Measurements from ENCODE around the gene EZR. TPM values are rescaled to one million over a fixed set of nuclear protein-coding genes. Genes with fewer than 3 reads are reported as not detected.

EZR gene
- total RNA-seq, 1 donor = 89.4 TPM

DNA sequence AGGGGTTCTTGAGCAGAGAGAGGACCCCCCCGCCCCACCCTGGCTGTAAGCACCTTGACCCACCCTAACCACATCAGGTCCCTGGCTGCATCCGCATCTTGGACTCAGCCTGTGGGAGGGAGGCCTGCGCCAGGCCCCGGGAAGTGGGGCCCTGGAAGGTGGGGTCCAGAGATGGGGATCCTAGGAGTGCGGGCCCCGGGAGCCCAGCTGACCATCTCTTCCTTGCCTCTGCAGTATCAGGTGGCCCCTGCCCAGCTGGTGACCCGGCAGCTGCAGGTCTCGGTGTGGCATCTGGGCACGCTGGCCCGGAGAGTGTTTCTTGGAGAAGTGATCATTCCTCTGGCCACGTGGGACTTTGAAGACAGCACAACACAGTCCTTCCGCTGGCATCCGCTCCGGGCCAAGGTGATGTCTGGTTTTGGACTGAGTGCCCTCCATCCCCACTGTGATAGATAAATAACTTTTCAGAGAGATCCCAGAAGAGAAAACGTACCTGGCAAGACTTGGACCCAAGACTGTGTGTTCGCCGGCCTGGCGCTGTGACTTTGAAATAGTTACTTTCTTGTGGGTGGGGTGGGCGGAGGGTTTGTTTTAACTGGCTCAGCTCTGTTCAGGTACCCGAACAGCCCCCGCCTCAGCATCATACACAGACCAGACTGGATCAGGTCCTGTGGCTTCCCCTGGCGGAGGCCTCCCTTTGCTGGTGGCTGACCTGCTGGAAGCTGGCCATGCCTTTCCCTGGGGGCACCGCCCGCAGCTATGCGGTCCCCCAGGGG lies 62.0 kb downstream of the EZR start:
- no peaks in the 10 kb centered on the region for H3K27me3 ChIP-seq (ENCODE audit: insufficient read depth, low read length)
- H2AFZ ChIP-seq (ENCODE audit: low read length) = no peak overlapping the region
- no peak overlapping the region for H3K4me2 ChIP-seq (ENCODE audit: insufficient read depth, low read length)
- no peaks in the 10 kb centered on the region for H3K9me3 ChIP-seq (ENCODE audit: low read depth, low read length)
- no peak overlapping the region for H3K4me3 ChIP-seq (ENCODE audit: insufficient read depth, low read length)
- H3K27ac ChIP-seq (ENCODE audit: low read depth, low read length) = no peak overlapping the region
- H4K20me1 ChIP-seq (ENCODE audit: insufficient read depth, low read length) = no peaks in the 10 kb centered on the region
- H3K36me3 ChIP-seq (ENCODE audit: insufficient read depth, low read length) = no peaks in the 10 kb centered on the region
- H3K4me1 ChIP-seq (ENCODE audit: insufficient read depth, low read length) = no peaks in the 10 kb centered on the region
- peak; percentile 60 for DNase-seq (ENCODE audit: insufficient read length, low spot score, missing footprints)
- TF ChIP-seq CTCF (IDR thresholded peaks at IDR 0.05; ENCODE audit: extremely low read depth, low read depth, low read length) = no peak
- no peaks in the 10 kb centered on the region for H3K79me2 ChIP-seq (ENCODE audit: insufficient read depth, low read length)

GRCh38 chr6:158756126-158756525 lies 63.0 kb downstream of the EZR start:
- H3K4me1 ChIP-seq (ENCODE audit: insufficient read depth, low read length) = no peaks in the 10 kb centered on the region
- H4K20me1 ChIP-seq (ENCODE audit: insufficient read depth, low read length) = no peaks in the 10 kb centered on the region
- no peak overlapping the region for H2AFZ ChIP-seq (ENCODE audit: low read length)
- H3K27me3 ChIP-seq (ENCODE audit: insufficient read depth, low read length) = no peaks in the 10 kb centered on the region
- H3K4me2 ChIP-seq (ENCODE audit: insufficient read depth, low read length) = no peak overlapping the region
- TF ChIP-seq CTCF (IDR thresholded peaks at IDR 0.05; ENCODE audit: extremely low read depth, low read depth, low read length) = no peak
- no peaks in the 10 kb centered on the region for H3K36me3 ChIP-seq (ENCODE audit: insufficient read depth, low read length)
- no peak overlapping the region for H3K4me3 ChIP-seq (ENCODE audit: insufficient read depth, low read length)
- no peak overlapping the region for H3K27ac ChIP-seq (ENCODE audit: low read depth, low read length)
- no peaks in the 10 kb centered on the region for H3K9me3 ChIP-seq (ENCODE audit: low read depth, low read length)
- peak; percentile 36 for DNase-seq (ENCODE audit: insufficient read length, low spot score, missing footprints)
- no peaks in the 10 kb centered on the region for H3K79me2 ChIP-seq (ENCODE audit: insufficient read depth, low read length)

DNA sequence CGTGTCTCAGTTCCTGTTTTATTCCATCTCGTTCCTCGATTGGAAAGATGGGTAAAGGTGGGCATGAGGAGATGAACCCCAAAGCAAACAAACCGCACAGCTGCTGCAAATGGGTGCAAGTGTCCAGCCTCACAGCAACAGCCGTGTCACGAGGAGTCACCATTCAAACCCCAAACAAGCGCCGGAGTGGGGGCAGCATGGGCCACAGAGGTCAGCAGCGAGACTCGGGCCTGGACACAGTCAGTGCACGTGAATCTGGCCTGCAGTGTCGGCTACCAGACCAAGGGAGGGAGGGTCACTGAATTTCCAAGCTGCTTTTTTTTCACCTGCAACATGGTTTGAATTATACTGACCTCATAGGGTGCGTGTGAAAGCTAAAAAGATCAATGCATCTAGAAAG lies 63.5 kb downstream of the EZR start:
- H4K20me1 ChIP-seq (ENCODE audit: insufficient read depth, low read length) = no peaks in the 10 kb centered on the region
- no peak overlapping the region for H3K4me2 ChIP-seq (ENCODE audit: insufficient read depth, low read length)
- no peak overlapping the region for H3K4me3 ChIP-seq (ENCODE audit: insufficient read depth, low read length)
- H3K4me1 ChIP-seq (ENCODE audit: insufficient read depth, low read length) = no peaks in the 10 kb centered on the region
- no peak overlapping the region for H3K27ac ChIP-seq (ENCODE audit: low read depth, low read length)
- H3K27me3 ChIP-seq (ENCODE audit: insufficient read depth, low read length) = no peaks in the 10 kb centered on the region
- no peaks in the 10 kb centered on the region for H3K79me2 ChIP-seq (ENCODE audit: insufficient read depth, low read length)
- no peaks in the 10 kb centered on the region for H3K36me3 ChIP-seq (ENCODE audit: insufficient read depth, low read length)
- H2AFZ ChIP-seq (ENCODE audit: low read length) = no peak overlapping the region
- DNase-seq (ENCODE audit: insufficient read length, low spot score, missing footprints) = no peak
- TF ChIP-seq CTCF (IDR thresholded peaks at IDR 0.05; ENCODE audit: extremely low read depth, low read depth, low read length) = no peak
- H3K9me3 ChIP-seq (ENCODE audit: low read depth, low read length) = no peaks in the 10 kb centered on the region

- H3K9me3 ChIP-seq (ENCODE audit: low read depth, low read length) = no peaks in the 10 kb centered on the region
- no peaks in the 10 kb centered on the region for H3K4me1 ChIP-seq (ENCODE audit: insufficient read depth, low read length)
- H2AFZ ChIP-seq (ENCODE audit: low read length) = no peak overlapping the region
- no peak overlapping the region for H3K4me2 ChIP-seq (ENCODE audit: insufficient read depth, low read length)
- no peak overlapping the region for H3K27ac ChIP-seq (ENCODE audit: low read depth, low read length)
- no peak for TF ChIP-seq CTCF (IDR thresholded peaks at IDR 0.05; ENCODE audit: extremely low read depth, low read depth, low read length)
- no peaks in the 10 kb centered on the region for H4K20me1 ChIP-seq (ENCODE audit: insufficient read depth, low read length)
- no peaks in the 10 kb centered on the region for H3K27me3 ChIP-seq (ENCODE audit: insufficient read depth, low read length)
- H3K79me2 ChIP-seq (ENCODE audit: insufficient read depth, low read length) = no peaks in the 10 kb centered on the region
- no peaks in the 10 kb centered on the region for H3K36me3 ChIP-seq (ENCODE audit: insufficient read depth, low read length)
- no peak overlapping the region for H3K4me3 ChIP-seq (ENCODE audit: insufficient read depth, low read length)
- DNase-seq (ENCODE audit: insufficient read length, low spot score, missing footprints) = no peak
Observed at GRCh38 chr6:158754738-158755137, 64.4 kb downstream of the EZR start.
